Endothelial cell of umbilical vein (primary cell): ENCODE data around the gene PIEZO2. TPM values are rescaled to one million over a fixed set of nuclear protein-coding genes. Genes with fewer than 3 reads are reported as not detected.

Source experiments
- BruUV-seq: library from RNA; stranded (reverse); fragments of 400-500 nt; replicated peaks from 2 replicates; lab custom pipeline; 2021; lab: Mats Ljungman, UMichigan
- CTCF ChIA-PET: fragments of 300-600, 350-600 bp; sonication (Branson Sonifier 250); formaldehyde crosslinking; loops from one replicate; lab custom pipeline; 2021; ENCODE audit warnings: antibody characterized with exemption, inconsistent platforms; lab: Charles Lee
- POLR2A ChIA-PET: fragments of 300-600, 350-600 bp; sonication (Branson Sonifier 250); formaldehyde crosslinking; loops from one replicate; lab custom pipeline; 2021; ENCODE audit warnings: antibody characterized with exemption, inconsistent platforms; lab: Charles Lee
- DNase-seq: peaks from one replicate; pipeline ENCODE4 v3.0.0-alpha.2; 2011; ENCODE audit warnings: low read depth, low spot score
- FAIRE-seq: peaks from 2 replicates; lab custom pipeline; 2011; peaks lifted over from hg19 to GRCh38; lab: Jason Lieb, UNC
- H2AFZ ChIP-seq: 2 replicates; pipeline ENCODE4 v1.6.0; 2012; ENCODE audit warnings: low read depth, low read length, control low read depth, inconsistent platforms
- H3K27ac ChIP-seq: 2 replicates; pipeline ENCODE4 v1.5.1; 2011; ENCODE audit warnings: low read depth, mild to moderate bottlenecking, control low read depth, low read length, moderate library complexity; ENCODE audit not compliant: insufficient read depth
- H3K27me3 ChIP-seq, 2 experiments: 2 replicates each; pipeline versions ENCODE4 v1.6.0 to v1.6.1; 2011; ENCODE audit warnings: low read length in 2 of 2, mixed read lengths in 1 of 2; ENCODE audit not compliant: control insufficient read depth in 2 of 2, insufficient read depth in 2 of 2
- H3K36me3 ChIP-seq, 2 experiments: 2 replicates in 1 of 2; 3 replicates in 1 of 2; pipeline ENCODE4 v1.5.1; 2011; ENCODE audit warnings: low read length in 2 of 2, mild to moderate bottlenecking in 1 of 2, moderate library complexity in 1 of 2; ENCODE audit not compliant: control insufficient read depth in 2 of 2, insufficient read depth in 2 of 2; ENCODE audit errors: extremely low read depth in 1 of 2
- H3K4me1 ChIP-seq: 3 replicates; pipeline ENCODE4 v1.5.1; 2011; ENCODE audit warnings: mild to moderate bottlenecking, low read length; ENCODE audit not compliant: control insufficient read depth, insufficient read depth; ENCODE audit errors: extremely low read depth
- H3K4me2 ChIP-seq: 2 replicates; pipeline ENCODE4 v1.6.1; 2011; ENCODE audit warnings: low read length, control low read depth, mixed read lengths; ENCODE audit not compliant: insufficient read depth
- H3K4me3 ChIP-seq, 3 experiments: fragments of 200-600 bp in 1 of 3; sonication (generic), shearing (Covaris generic) in 1 of 3; replicated peaks in 1 of 3; 2 replicates each; pipeline ENCODE4 v1.5.1; 2011 to 2016; ENCODE audit warnings: control low read depth in 3 of 3, low read length in 3 of 3, mild to moderate bottlenecking in 2 of 3, inconsistent platforms in 1 of 3, low read depth in 1 of 3, moderate library complexity in 1 of 3; ENCODE audit not compliant: insufficient read depth in 1 of 3
- H3K79me2 ChIP-seq: 2 replicates; pipeline ENCODE4 v1.6.0; 2012; ENCODE audit warnings: low read length, inconsistent platforms; ENCODE audit not compliant: control insufficient read depth, insufficient read depth
- H3K9ac ChIP-seq: replicated peaks from 2 replicates; pipeline ENCODE3; 2011; ENCODE audit warnings: low read length, control low read depth; ENCODE audit not compliant: insufficient read depth; ENCODE audit errors: extremely low read depth
- H3K9me1 ChIP-seq: replicated peaks from 3 replicates; pipeline ENCODE4 v1.6.0; 2011; ENCODE audit warnings: mild to moderate bottlenecking, low read length; ENCODE audit not compliant: control insufficient read depth, insufficient read depth; ENCODE audit errors: extremely low read depth
- H3K9me3 ChIP-seq: replicated peaks from 2 replicates; pipeline ENCODE4 v1.5.1; 2012; ENCODE audit warnings: low read length, inconsistent platforms; ENCODE audit not compliant: control insufficient read depth, insufficient read depth
- H4K20me1 ChIP-seq: replicated peaks from 2 replicates; pipeline ENCODE3; 2011; ENCODE audit warnings: mild to moderate bottlenecking, low read length; ENCODE audit not compliant: control insufficient read depth, insufficient read depth; ENCODE audit errors: extremely low read depth
- CTCF ChIP-seq, 2 donors: IDR thresholded peaks; 1 replicate in 1 of 2; 2 replicates in 1 of 2; pipeline ENCODE4 v1.5.1; 2011; ENCODE audit warnings: low read length in 2 of 2, mild to moderate bottlenecking in 2 of 2, moderate library complexity in 2 of 2, control low read depth in 1 of 2, inconsistent platforms in 1 of 2, low read depth in 1 of 2; ENCODE audit not compliant: insufficient read depth in 1 of 2; ENCODE audit errors: extremely low read depth in 1 of 2
- EZH2 ChIP-seq: IDR thresholded peaks from 2 replicates; pipeline ENCODE4 v1.6.1; 2012; ENCODE audit warnings: borderline replicate concordance, low read depth, mild to moderate bottlenecking, moderate library complexity, low read length, inconsistent platforms; ENCODE audit not compliant: severe bottlenecking
- FOS ChIP-seq: IDR thresholded peaks from 2 replicates; pipeline ENCODE4 v1.6.1; 2011; ENCODE audit warnings: mild to moderate bottlenecking, low read length, moderate library complexity, borderline replicate concordance; ENCODE audit not compliant: insufficient read depth
- GATA2 ChIP-seq: IDR thresholded peaks from 2 replicates; pipeline ENCODE4 v1.7.0; 2011; ENCODE audit warnings: low read depth, mild to moderate bottlenecking, moderate library complexity, mixed read lengths, low read length; ENCODE audit not compliant: insufficient read length, insufficient read depth
- JUN ChIP-seq: IDR thresholded peaks from 2 replicates; pipeline ENCODE4 v1.6.1; 2011; ENCODE audit warnings: borderline replicate concordance, low read depth; ENCODE audit not compliant: insufficient read length, insufficient read depth
- MAX ChIP-seq: IDR thresholded peaks from 2 replicates; pipeline ENCODE4 v1.6.1; 2011; ENCODE audit not compliant: insufficient read depth, insufficient read length
- MYC ChIP-seq: IDR thresholded peaks from one replicate; pipeline ENCODE4 v1.6.1; 2011; ENCODE audit warnings: mild to moderate bottlenecking, low read depth, low read length
- POLR2A ChIP-seq: IDR thresholded peaks from 2 replicates; pipeline ENCODE4 v1.6.1; 2012; ENCODE audit warnings: low read depth, mild to moderate bottlenecking, control low read depth, low read length
- POLR2AphosphoS5 ChIP-seq: IDR thresholded peaks from 2 replicates; pipeline ENCODE4 v1.6.1; 2012; ENCODE audit warnings: low read depth, mild to moderate bottlenecking, control low read depth, low read length, moderate library complexity; ENCODE audit not compliant: insufficient read depth
- dilution Hi-C: fragments of 300-500 bp; cut with MboI; formaldehyde crosslinking; loops from one replicate; pipeline ENCODE4 v1.15.0; 2019; ENCODE audit warnings: low sequenced_read_pairs; ENCODE audit not compliant: extremely low pct_ligation_motif_present
- intact Hi-C: fragments of 100-400 bp; cut with micrococcal nuclease; formaldehyde crosslinking; loops from one replicate; pipeline ENCODE4 v1.10.0; 2022
- polyA plus RNA-seq, 4 experiments: library from polyadenylated mRNA; depleted of rRNA in 3 of 4; stranded (reverse) in 3 of 4; unstranded in 1 of 4; fragments of >200 nt; gene quantifications; 2 replicates each; pipeline versions ENCODE4 v1.2.1 to v1.2.3, GENCODE V29; 2011 to 2012; ENCODE audit warnings: missing spikeins in 1 of 4
- total RNA-seq: library from RNA; stranded (reverse); gene quantifications from 2 replicates; pipeline ENCODE4 v1.2.3, GENCODE V29; 2021

Gene PIEZO2
- total and polyA plus RNA-seq, 2 donors (not counting 3 experiments of a cell fraction or from before 2014, with no cell fraction given) = 1.7 to 11.2 TPM

- no TSS peak for BruUV-seq
- Histone ChIP-seq H3K4me2 (no peak overlapping the region), H3K4me1 (no peaks in the 10 kb centered on the region), H3K9ac (no peak overlapping the region), H3K36me3 (no peaks in the 10 kb centered on the region), H4K20me1 (no peaks in the 10 kb centered on the region), H3K27me3 (peaks cover 0 to 2% of the 10 kb centered on the region in 2 experiments), H2AFZ (no peak overlapping the region), H3K27ac (no peak overlapping the region), H3K79me2 (no peaks in the 10 kb centered on the region), H3K9me3 (no peaks in the 10 kb centered on the region), H3K4me3 (no peak overlapping the region), H3K9me1 (no peaks in the 10 kb centered on the region)
- no peak for DNase-seq
- POLR2A ChIA-PET = no interaction called here
- CTCF ChIA-PET = interaction anchor here (1.2 kb wide), 2 partner anchors 8 to 10 kb away, joined by 3 to 4 read pairs; no protein-coding TSS in a partner anchor
- intact Hi-C loops (no loop called here), dilution Hi-C loops (no loop called here)
- no peak for TF ChIP-seq MAX
- no peak for TF ChIP-seq FOS
- TF ChIP-seq POLR2A = no peak
- TF ChIP-seq JUN = no peak
- TF ChIP-seq POLR2AphosphoS5 = no peak
- TF ChIP-seq MYC = no peak
- no peak for TF ChIP-seq EZH2
- no peak for TF ChIP-seq CTCF (IDR thresholded peaks at IDR 0.05; ENCODE audit: extremely low read depth in 1 of 2, insufficient read depth in 1 of 2, low read depth in 1 of 2, low read length in 2 of 2)
- TF ChIP-seq GATA2 = no peak
- no peak for FAIRE-seq
Observed at GRCh38 chr18:11115276-11115675, 34.1 kb downstream of the PIEZO2 start.
